ENCODE data around the gene COL11A1. TPM values are rescaled to one million over a fixed set of nuclear protein-coding genes. Genes with fewer than 3 reads are reported as not detected.

COL11A1 gene
- total RNA-seq, 2 experiments from 2014 or later = not detected

DNA sequence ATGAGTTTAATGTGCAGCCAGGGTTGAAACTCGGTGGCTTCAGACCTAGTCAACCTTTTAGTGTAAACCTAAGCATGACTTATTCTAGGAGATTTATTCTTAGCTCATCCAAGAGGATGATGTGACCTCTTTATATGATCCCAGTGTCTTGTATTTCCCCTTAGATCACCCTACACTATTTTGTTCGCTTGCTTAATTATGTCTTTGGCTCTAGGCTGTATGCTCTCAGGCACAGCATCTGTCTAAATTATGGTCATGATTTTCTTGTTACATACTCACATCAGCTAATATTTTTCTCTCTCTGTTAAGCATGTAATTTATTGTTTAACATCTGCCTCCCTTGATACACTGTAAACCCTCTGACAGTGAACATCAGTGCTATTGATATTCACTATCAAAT, 19.1 kb downstream of the COL11A1 start:
- H3K4me3 Mint-ChIP-seq = no peak overlapping the region
- CTCF ChIA-PET = no interaction called here
- ATAC-seq (no peak), DNase-seq (no peak)
- no peaks in the 10 kb centered on the region for H3K36me3 Mint-ChIP-seq (ENCODE audit: low read depth)
- intact Hi-C loops (cut with micrococcal nuclease) = no loop called here
- TF ChIP-seq, protein P1, sequence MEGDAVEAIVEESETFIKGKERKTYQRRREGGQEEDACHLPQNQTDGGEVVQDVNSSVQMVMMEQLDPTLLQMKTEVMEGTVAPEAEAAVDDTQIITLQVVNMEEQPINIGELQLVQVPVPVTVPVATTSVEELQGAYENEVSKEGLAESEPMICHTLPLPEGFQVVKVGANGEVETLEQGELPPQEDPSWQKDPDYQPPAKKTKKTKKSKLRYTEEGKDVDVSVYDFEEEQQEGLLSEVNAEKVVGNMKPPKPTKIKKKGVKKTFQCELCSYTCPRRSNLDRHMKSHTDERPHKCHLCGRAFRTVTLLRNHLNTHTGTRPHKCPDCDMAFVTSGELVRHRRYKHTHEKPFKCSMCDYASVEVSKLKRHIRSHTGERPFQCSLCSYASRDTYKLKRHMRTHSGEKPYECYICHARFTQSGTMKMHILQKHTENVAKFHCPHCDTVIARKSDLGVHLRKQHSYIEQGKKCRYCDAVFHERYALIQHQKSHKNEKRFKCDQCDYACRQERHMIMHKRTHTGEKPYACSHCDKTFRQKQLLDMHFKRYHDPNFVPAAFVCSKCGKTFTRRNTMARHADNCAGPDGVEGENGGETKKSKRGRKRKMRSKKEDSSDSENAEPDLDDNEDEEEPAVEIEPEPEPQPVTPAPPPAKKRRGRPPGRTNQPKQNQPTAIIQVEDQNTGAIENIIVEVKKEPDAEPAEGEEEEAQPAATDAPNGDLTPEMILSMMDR (IDR thresholded peaks at IDR 0.05) = no peak
- no peak overlapping the region for H3K27ac Mint-ChIP-seq
- POLR2A ChIA-PET = no interaction called here
- H3K27me3 Mint-ChIP-seq = no peaks in the 10 kb centered on the region
- H3K4me1 Mint-ChIP-seq (ENCODE audit: low read depth) = no peaks in the 10 kb centered on the region
- H3K9me3 Mint-ChIP-seq = no peaks in the 10 kb centered on the region

GRCh38 chr1:103087256-103087655, 21.1 kb downstream of the COL11A1 start:
- no peaks in the 10 kb centered on the region for H3K27me3 Mint-ChIP-seq
- TF ChIP-seq, protein P1 (IDR thresholded peaks at IDR 0.05) = no peak
- H3K36me3 Mint-ChIP-seq (ENCODE audit: low read depth) = no peaks in the 10 kb centered on the region
- intact Hi-C loops (cut with micrococcal nuclease) = no loop called here
- H3K4me3 Mint-ChIP-seq = no peak overlapping the region
- ATAC-seq (no peak), DNase-seq (no peak)
- no peaks in the 10 kb centered on the region for H3K9me3 Mint-ChIP-seq
- POLR2A ChIA-PET = no interaction called here
- H3K27ac Mint-ChIP-seq = no peak overlapping the region
- H3K4me1 Mint-ChIP-seq (ENCODE audit: low read depth) = no peaks in the 10 kb centered on the region
- CTCF ChIA-PET = no interaction called here

- TF ChIP-seq, protein P1 (IDR thresholded peaks at IDR 0.05) = no peak
- ATAC-seq (no peak), DNase-seq (no peak)
- Mint-ChIP-seq H3K27me3 (no peaks in the 10 kb centered on the region), H3K36me3 (ENCODE audit: low read depth) (no peaks in the 10 kb centered on the region), H3K9me3 (no peaks in the 10 kb centered on the region), H3K27ac (no peak overlapping the region), H3K4me1 (ENCODE audit: low read depth) (no peaks in the 10 kb centered on the region), H3K4me3 (no peak overlapping the region)
- POLR2A ChIA-PET = no interaction called here
- CTCF ChIA-PET = no interaction called here
- intact Hi-C loops (cut with micrococcal nuclease) = no loop called here
Observed at GRCh38 chr1:103084181-103084580, 24.1 kb downstream of the COL11A1 start.

DNA sequence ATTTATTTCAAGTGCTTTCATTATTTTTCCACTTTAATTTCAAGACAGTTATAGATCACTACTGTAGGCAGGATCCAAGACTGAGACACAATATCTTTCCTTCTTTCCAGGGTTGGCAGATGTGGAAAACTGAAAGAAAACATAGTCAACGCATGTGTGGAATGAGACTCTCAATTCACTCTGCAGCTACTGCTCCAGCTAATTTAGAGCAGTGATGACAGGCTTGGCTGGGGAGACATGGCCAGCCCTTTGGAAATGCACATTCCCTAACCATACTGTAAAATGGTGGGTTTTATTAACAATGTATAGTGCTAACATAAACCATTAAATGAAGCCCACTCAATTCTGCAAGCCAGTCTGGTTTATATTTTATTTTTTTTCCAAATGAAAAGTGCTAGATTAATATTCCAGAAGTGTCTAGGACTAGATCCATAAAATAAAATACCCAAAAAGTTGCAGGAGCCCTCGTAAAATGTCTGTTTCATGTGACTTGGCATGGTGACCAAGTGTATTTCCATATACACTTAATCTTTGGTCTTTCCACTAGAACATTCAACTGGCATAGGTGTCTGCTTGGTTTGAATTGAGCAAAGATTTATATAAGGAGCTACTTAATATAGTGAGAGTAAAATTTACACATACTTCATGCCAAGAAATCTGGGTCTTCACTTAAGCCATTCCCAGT, 32.9 kb downstream of the COL11A1 start:
- TF ChIP-seq, protein P1 (IDR thresholded peaks at IDR 0.05) = no peak
- ChIA-PET CTCF (no interaction called here), POLR2A (interaction anchor here (0.6 kb wide), 1 partner anchor 18 kb away, joined by 3 read pairs; no protein-coding TSS in a partner anchor)
- DNase-seq (no peak), ATAC-seq (no peak)
- no peak overlapping the region for H3K4me3 Mint-ChIP-seq
- no peaks in the 10 kb centered on the region for H3K9me3 Mint-ChIP-seq
- H3K36me3 Mint-ChIP-seq (ENCODE audit: low read depth) = no peaks in the 10 kb centered on the region
- H3K4me1 Mint-ChIP-seq (ENCODE audit: low read depth) = no peaks in the 10 kb centered on the region
- intact Hi-C loops (cut with micrococcal nuclease) = no loop called here
- no peak overlapping the region for H3K27ac Mint-ChIP-seq
- H3K27me3 Mint-ChIP-seq = no peaks in the 10 kb centered on the region

GRCh38 chr1:103074224-103074623, 34.1 kb downstream of the COL11A1 start:
- intact Hi-C loops (cut with micrococcal nuclease) = no loop called here
- ATAC-seq (no peak), DNase-seq (no peak)
- TF ChIP-seq, protein P1 (IDR thresholded peaks at IDR 0.05) = no peak
- ChIA-PET POLR2A (no interaction called here), CTCF (no interaction called here)
- Mint-ChIP-seq H3K4me3 (no peak overlapping the region), H3K27ac (no peak overlapping the region), H3K27me3 (no peaks in the 10 kb centered on the region), H3K36me3 (ENCODE audit: low read depth) (no peaks in the 10 kb centered on the region), H3K9me3 (no peaks in the 10 kb centered on the region), H3K4me1 (ENCODE audit: low read depth) (no peaks in the 10 kb centered on the region)
